Measurements from ENCODE around the gene NCF2.
A peak's percentile ranks its signal among the peaks of the same experiment; 100 is the strongest.

The NCF2 gene

DNA sequence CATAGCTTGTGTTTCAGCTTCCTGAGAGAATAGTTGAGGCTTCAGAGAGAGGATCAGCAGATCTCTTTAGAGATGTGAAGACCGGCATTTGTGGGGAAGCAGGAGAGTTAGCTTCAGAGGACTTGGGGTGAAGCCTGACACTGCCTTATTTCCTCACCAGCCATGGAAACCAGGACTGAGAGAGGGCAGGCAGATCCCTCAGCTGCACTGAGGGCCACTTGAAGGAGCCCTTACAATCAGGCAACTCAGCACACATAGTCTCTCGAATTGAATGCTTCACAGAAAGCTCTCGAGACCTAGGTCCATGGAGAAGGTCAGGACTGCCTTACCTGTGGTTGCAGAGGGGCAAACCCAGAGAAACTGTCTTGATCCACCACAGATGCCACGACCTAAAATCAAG, 19.8 kb downstream of the NCF2 start:
- TF ChIP-seq, protein P1, sequence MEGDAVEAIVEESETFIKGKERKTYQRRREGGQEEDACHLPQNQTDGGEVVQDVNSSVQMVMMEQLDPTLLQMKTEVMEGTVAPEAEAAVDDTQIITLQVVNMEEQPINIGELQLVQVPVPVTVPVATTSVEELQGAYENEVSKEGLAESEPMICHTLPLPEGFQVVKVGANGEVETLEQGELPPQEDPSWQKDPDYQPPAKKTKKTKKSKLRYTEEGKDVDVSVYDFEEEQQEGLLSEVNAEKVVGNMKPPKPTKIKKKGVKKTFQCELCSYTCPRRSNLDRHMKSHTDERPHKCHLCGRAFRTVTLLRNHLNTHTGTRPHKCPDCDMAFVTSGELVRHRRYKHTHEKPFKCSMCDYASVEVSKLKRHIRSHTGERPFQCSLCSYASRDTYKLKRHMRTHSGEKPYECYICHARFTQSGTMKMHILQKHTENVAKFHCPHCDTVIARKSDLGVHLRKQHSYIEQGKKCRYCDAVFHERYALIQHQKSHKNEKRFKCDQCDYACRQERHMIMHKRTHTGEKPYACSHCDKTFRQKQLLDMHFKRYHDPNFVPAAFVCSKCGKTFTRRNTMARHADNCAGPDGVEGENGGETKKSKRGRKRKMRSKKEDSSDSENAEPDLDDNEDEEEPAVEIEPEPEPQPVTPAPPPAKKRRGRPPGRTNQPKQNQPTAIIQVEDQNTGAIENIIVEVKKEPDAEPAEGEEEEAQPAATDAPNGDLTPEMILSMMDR (IDR thresholded peaks at IDR 0.05; ENCODE audit: low read depth, low read length), result no peak
- no peak for TF ChIP-seq EZH2phosphoT487 (IDR thresholded peaks at IDR 0.05; ENCODE audit: low read depth)

DNA sequence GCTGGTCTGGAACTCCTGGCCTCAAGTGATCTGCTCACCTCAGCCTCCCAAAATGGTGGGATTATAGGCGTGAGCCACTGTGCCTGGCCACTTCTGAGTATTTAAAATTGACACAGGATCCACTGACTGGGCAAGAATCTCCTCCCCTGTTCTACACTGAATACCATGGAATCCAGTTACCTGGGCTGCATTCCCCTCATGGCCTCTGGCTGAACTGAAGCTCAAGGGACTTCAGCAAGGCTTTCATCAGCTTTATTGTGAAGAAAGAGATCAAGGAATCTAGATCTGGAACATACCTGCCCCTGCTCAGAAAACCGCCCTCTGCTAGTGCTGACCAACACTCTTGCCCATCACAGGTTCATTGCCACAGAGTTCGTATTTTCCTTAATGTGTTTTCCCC, 20.5 kb downstream of the NCF2 start:
- H3K27me3 ChIP-seq (ENCODE audit: low read depth, low read length), result no peaks in the 10 kb centered on the region
- H3K4me3 ChIP-seq (ENCODE audit: low read length), result no peak overlapping the region
- no peak overlapping the region for H3K9ac ChIP-seq (ENCODE audit: low read length)
- H2AFZ ChIP-seq (ENCODE audit: low read depth, low read length), result no peak overlapping the region
- H3K9me3 ChIP-seq (ENCODE audit: insufficient read depth, low read length), result no peaks in the 10 kb centered on the region
- peaks cover 86% of the 10 kb centered on the region for H3K36me3 ChIP-seq (replicated peaks; ENCODE audit: low read depth, low read length)
- H3K4me1 ChIP-seq (ENCODE audit: low read length), result peaks cover 37% of the 10 kb centered on the region
- H3K27ac ChIP-seq (ENCODE audit: low read length), result peak overlapping the region; percentile 17; the same call in 1 of the 2 replicates
- no peak for TF ChIP-seq EZH2phosphoT487 (IDR thresholded peaks at IDR 0.05; ENCODE audit: low read depth)
- TF ChIP-seq, protein P1 (IDR thresholded peaks at IDR 0.05; ENCODE audit: low read depth, low read length), result no peak
- no peak overlapping the region for H3K4me2 ChIP-seq (ENCODE audit: low read length)
- peaks cover 51% of the 10 kb centered on the region for H4K20me1 ChIP-seq (ENCODE audit: insufficient read depth, low read length)
- H3K79me2 ChIP-seq (ENCODE audit: low read length), result peaks cover 53% of the 10 kb centered on the region

More for the DNA sequence above, 19.8 kb downstream of the NCF2 start:
- H3K4me2 ChIP-seq (ENCODE audit: low read length), result no peak overlapping the region
- peak overlapping the region; percentile 17 for H3K27ac ChIP-seq (ENCODE audit: low read length)
- no peaks in the 10 kb centered on the region for H3K27me3 ChIP-seq (ENCODE audit: low read depth, low read length)
- H3K79me2 ChIP-seq (ENCODE audit: low read length), result peaks cover 60% of the 10 kb centered on the region
- H3K9me3 ChIP-seq (ENCODE audit: insufficient read depth, low read length), result no peaks in the 10 kb centered on the region
- peaks cover 57% of the 10 kb centered on the region for H4K20me1 ChIP-seq (ENCODE audit: insufficient read depth, low read length)
- H3K36me3 ChIP-seq (replicated peaks; ENCODE audit: low read depth, low read length), result peaks cover 85% of the 10 kb centered on the region
- H3K4me1 ChIP-seq (ENCODE audit: low read length), result peaks cover 37% of the 10 kb centered on the region
- no peak overlapping the region for H3K9ac ChIP-seq (ENCODE audit: low read length)
- no peak overlapping the region for H3K4me3 ChIP-seq (ENCODE audit: low read length)
- no peak overlapping the region for H2AFZ ChIP-seq (ENCODE audit: low read depth, low read length)

DNA sequence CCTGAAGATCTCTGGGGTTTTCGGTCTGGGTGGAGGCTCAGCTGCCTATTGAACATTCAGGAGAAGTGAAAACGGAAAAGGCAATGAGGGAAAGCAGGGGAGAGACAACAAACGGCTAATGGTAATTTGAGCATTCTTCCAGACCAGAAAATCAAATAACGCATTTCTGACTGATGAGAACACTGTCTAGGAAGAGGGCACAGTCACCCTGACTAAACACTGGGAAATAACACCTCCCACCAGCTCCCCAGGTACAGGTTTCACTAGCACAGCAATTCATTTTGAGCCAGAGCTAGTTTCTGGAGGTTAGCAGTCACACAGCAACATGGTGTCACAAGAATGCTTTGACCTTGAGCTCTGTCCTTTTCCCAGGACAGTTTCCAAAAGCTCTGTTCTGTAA, 21.1 kb downstream of the NCF2 start:
- H3K4me3 ChIP-seq (ENCODE audit: low read length), result no peak overlapping the region
- H3K9ac ChIP-seq (ENCODE audit: low read length), result no peak overlapping the region
- H2AFZ ChIP-seq (ENCODE audit: low read depth, low read length), result no peak overlapping the region
- no peak overlapping the region for H3K4me2 ChIP-seq (ENCODE audit: low read length)
- H4K20me1 ChIP-seq (ENCODE audit: insufficient read depth, low read length), result peaks cover 45% of the 10 kb centered on the region
- H3K79me2 ChIP-seq (ENCODE audit: low read length), result peaks cover 47% of the 10 kb centered on the region
- H3K27me3 ChIP-seq (ENCODE audit: low read depth, low read length), result no peaks in the 10 kb centered on the region
- peaks cover 85% of the 10 kb centered on the region for H3K36me3 ChIP-seq (replicated peaks; ENCODE audit: low read depth, low read length)
- peaks cover 37% of the 10 kb centered on the region for H3K4me1 ChIP-seq (ENCODE audit: low read length)
- H3K9me3 ChIP-seq (ENCODE audit: insufficient read depth, low read length), result no peaks in the 10 kb centered on the region
- H3K27ac ChIP-seq (ENCODE audit: low read length), result peak overlapping the region; percentile 43
- TF ChIP-seq, protein P1 (IDR thresholded peaks at IDR 0.05; ENCODE audit: low read depth, low read length), result no peak
- no peak for TF ChIP-seq EZH2phosphoT487 (IDR thresholded peaks at IDR 0.05; ENCODE audit: low read depth)

DNA sequence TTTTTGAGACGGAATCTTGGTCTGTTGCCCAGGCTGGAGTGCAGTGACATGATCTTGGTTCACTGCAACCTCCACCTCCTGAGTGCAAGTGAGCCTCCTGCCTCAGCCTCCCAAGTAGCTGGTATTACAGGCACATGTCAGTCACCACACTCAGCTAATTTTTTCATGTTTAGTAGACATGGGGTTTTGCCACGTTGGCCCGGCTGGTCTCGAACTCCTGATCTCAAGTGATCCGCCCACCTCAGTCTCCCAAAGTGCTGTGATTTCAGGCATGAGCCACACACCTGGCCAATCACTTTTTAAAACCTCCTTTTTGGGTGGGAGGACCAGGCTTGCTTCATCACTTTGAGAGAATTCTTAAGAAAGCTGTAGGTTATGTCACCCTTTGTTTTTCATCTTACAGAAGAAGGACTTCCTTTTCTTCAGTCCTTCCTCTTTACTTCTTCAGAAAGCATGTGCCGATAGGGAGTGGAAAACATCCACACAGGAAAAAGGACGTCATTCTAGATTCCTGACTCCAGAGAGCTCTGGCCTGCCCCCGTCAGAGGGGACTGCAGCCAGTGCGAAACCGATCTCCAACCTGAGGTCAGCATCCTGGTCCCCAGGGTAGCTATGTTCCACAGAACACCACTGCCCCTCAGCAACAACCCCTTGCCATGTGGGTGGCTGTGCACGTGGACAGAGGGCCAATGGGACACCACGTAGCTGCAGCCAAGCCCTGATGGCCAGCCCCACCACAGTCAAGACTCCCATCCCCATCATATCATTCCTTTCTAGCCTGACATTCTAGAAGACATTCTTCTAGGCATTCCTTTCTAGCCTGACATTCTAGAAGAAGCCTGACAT, 21.9 kb downstream of the NCF2 start:
- no peak overlapping the region for H2AFZ ChIP-seq (ENCODE audit: low read depth, low read length)
- H3K4me1 ChIP-seq (ENCODE audit: low read length), result peaks cover 37% of the 10 kb centered on the region
- peak overlapping the region; percentile 43 for H3K27ac ChIP-seq (ENCODE audit: low read length)
- H3K9ac ChIP-seq (ENCODE audit: low read length), result no peak overlapping the region
- peaks cover 88% of the 10 kb centered on the region for H3K36me3 ChIP-seq (replicated peaks; ENCODE audit: low read depth, low read length)
- H3K4me2 ChIP-seq (ENCODE audit: low read length), result no peak overlapping the region
- no peak for TF ChIP-seq EZH2phosphoT487 (IDR thresholded peaks at IDR 0.05; ENCODE audit: low read depth)
- TF ChIP-seq, protein P1 (IDR thresholded peaks at IDR 0.05; ENCODE audit: low read depth, low read length), result no peak
- H3K9me3 ChIP-seq (ENCODE audit: insufficient read depth, low read length), result no peaks in the 10 kb centered on the region
- peaks cover 39% of the 10 kb centered on the region for H4K20me1 ChIP-seq (ENCODE audit: insufficient read depth, low read length)
- H3K4me3 ChIP-seq (ENCODE audit: low read length), result no peak overlapping the region
- peaks cover 50% of the 10 kb centered on the region for H3K79me2 ChIP-seq (ENCODE audit: low read length)
- no peaks in the 10 kb centered on the region for H3K27me3 ChIP-seq (ENCODE audit: low read depth, low read length)

All from OCI-LY3 (cell line).